NCI-H2196 (cell line): ENCODE measurements around the gene DDX60.
"Not testable (repeated sequence)": the region's sequence is repeated elsewhere in the genome, so short reads cannot be mapped to it uniquely, and the experiment has no call there.

Experiments used
- DNase-seq: peaks from one replicate; lab custom pipeline; 2025; ENCODE audit not compliant: unreplicated experiment; lab: John Stamatoyannopoulos, UW

DDX60 gene

DNA sequence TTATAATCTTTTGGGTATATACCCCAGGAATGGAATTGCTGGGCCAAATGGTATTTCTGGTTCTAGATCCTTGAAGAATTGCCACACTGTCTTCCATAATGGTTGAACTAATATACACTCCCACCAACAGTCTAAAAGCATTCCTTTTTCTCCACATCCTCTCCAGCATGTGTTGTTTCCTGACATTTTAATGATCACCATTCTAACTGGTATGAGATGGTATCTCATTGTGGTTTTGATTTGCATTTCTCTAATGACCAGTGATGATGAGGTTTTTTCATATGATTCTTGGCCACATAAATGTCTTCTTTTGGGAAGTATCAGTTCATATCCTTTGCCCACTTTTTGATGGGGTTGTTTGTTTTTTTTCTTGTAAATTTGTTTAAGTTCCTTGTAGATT is 105.0 kb downstream of the DDX60 start:
- DNase-seq: not testable (repeated sequence)

DNA sequence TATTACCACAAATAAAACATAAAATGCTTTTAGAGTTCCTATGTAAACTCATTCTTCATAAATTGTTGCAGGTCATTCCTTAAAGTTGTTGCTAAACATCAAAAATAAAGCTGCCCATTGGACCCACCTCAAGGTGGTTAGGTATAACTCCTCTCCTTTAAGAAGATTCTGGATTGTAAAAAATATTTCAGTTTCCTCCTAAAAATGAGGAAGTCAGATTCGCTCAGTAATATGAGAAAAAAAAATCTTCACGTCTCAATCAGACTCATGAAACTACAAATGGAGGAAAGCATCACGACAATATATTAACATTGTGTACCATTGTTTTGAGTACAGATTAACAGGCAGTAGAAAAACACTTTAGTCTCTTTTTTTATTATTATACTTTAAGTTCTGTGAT is 105.9 kb downstream of the DDX60 start:
- DNase-seq: no peak

DNA sequence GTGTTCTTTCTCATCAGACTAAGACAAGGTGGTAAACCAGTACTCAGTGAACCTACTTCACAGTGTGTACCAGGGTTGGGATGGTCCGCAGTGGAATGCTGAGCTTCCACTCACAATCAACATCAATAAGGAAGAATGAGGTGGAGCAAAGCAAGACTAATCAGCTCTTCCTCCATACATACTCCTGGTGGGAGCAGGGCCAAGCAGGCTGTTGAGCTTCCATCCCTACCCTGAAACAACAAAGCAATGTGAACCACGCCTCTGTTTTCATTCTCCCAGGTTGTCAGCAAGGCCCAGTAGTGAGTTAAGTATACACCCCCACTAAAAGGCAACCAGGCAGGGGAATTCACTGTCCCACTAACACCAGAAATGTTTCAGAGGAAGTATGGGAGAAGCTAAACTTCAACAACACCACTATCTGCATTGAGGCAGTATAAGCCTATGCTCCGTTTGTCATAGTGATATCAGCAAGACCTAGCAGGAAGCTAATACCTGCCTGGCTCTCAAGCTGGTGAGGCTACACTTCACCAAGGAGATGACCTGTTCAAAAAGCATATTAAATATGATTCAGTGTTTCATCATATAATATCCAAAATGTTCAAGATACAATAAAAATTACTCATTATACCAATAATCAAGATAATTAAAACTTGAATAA is 109.5 kb downstream of the DDX60 start:
- DNase-seq: no peak

DNA sequence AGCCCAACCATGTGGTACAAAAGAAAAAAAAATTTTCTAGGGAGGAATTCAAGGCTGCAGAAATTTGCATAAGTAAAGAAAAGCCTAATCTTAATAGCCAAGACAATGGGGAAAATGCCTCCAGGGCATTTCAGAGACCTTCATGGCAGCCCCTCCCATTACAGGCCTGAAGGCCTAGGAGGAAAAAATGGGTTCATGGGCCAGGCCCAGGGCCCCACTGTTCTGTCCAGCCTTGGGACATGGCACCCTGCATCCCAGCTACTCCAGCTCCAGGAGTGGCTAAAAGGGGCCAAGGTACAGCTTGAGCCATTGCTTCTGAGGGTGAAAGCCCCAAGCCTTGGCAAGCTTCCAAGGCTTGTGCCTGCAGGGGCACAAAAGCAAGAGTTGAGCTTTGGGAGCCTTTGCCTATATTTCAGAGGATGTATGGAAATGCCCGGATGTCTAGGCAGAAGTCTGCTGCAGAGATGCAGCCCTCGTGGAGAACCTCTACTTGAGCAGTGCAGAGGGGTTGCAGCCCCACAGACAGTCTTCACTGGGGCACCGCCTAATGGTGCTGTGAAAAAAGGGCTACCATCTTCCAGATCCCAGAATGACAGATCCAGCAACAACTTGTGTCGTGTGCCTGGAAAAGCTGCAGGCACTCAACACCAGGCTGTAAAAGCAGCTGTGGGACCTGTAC is 115.2 kb downstream of the DDX60 start:
- no peak for DNase-seq

DNA sequence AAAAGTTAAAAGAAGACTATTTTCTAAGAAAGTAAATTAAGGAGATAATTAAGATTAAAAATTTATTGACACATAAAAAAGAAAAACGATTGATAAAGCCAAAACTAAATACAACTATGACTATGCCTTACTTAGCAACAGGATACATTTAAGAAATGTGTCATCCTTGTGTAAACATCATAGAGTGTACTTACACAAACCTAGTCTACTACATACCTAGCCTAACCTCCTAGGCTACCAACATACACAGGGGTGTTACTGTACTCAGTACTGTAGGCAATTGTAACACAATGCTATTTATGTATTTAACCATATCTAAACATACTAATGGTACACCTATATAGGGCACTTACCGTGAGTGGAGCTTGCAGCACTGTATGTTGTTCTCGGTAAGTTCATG is 117.9 kb downstream of the DDX60 start:
- DNase-seq: no peak

DNA sequence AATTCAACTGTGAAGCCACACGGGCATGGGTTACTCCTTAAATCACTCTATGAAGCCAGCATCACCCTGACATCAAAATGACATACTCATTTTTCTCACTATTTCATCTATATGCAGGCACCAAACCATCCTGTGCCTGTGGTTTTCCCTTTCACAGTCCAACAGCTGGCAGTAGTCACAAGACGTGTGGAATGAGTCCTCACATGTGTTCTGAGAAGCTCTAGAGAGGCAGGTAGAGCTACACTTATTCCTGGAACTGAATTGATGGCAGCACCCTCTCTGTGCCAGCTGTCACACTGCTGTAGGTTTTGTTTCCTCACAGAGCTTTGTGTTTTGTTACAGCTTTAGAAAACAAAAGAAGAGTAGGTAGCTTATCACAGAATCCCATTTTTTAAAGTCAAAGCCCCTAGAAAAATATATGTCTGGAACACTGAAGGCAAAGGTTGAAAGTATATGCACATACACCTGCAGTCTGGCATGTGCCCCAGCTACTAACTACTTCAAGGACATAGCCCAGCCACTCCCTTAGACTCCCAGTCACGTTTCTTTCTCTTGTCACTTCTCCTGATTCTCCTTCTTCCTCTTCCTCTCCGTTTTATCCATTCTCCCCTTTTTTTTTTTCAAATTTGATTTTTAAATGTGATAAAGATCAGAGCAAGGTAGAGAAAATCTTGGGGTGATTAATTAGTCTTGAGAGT is 119.1 kb downstream of the DDX60 start:
- DNase-seq: no peak

DNA sequence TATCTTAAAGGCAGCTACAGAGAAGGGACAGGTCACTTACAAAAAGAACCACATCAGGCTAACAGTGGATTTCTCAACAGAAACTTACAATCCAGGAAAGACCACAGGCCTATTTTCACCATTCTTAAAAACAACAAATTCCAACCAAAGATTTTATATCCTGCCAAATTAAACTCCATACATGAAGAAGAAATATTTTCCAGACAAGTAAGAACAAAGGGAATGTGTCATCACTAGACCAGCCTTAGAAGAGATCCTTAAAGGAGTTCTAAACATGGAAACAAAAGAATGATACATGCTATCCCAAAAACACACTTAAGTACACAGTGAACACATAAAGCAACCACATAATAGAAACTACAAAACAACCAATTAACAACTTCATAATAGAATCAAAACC is 120.6 kb downstream of the DDX60 start:
- DNase-seq: no peak

DNA sequence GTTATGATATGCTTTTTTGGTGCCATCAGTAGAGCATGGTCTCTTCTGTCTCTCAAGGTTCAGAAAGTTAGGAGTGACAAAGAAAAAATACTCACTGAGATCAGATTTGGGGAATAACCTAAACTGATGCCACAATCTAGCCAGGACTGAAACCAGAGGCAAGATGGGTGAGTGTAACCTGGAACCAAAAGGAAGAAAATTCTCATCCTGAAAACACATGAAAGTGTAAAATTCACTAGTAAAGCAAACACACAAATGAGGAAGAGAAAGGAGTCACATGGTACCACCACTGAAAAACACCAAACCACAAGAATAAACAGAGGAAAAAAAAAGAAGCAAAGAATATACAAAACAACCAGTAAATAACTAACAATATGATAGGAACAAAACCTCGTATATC is 129.8 kb downstream of the DDX60 start:
- no peak for DNase-seq

DNA sequence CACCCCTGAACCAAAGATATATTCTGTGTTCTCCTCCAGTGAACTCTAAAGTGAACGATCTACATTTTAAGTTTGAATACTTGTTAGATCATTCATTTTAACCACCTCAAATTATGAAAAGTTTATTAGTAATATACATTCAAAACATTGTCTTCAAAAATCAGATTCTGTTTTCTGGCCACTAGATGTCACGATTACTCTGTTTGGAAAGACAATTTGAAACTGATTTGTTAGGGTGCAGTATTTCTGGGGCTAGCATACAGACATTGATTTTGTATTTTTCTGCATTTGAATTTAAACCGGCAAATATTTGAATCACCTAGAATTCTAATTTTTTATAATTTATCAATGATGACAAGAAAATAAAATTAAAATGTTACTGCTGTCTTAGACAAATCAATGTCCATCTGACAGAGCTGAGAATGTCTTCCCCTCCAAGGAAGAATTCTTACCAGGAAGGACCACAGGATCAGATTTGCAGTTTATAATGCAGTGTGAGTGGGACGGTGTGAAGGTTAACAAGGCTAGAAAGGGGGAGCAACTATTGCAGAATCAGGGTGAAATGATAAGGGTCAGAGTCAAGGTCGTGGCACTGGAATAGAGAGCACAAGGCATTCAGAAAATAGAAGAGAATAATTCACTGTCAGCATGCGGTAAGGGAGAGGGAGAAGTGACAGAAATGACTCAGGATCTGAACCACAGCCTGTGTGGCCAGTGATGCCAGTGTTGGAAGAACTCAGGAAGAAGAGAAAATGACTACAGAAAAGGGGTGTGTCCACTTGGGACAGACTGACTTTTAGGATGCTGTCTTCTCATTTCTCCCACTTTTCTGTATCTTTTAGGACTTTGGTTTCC is 134.6 kb downstream of the DDX60 start:
- peak; percentile 16 for DNase-seq

DNA sequence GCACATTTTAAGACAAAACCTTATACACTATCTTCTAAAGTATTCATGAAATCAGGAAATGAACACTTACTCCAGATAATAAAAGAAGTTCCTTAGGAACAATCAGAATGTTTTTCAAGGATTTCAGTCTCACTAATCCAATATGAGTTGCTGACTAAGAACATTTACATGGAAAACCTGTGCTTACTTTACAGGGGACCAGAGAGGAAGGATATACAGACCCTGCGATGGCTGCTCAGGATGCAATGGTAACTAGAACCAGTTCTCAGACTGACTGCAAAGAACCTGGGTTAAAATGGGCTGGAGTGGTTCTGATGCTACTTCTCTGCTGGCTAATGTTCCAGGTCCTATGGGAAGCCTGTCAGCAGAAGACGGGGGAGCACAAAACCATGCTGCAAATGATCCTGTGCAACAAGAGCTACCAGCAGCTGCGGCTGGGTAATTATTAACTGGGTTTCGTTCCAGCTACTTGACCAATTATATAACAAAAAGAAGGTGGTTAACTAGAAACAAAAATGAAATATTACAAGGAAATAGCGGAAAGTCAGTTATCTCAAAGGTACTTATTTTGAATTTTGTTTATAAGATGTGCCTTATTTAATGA is 140.9 kb downstream of the DDX60 start:
- no peak for DNase-seq

DNA sequence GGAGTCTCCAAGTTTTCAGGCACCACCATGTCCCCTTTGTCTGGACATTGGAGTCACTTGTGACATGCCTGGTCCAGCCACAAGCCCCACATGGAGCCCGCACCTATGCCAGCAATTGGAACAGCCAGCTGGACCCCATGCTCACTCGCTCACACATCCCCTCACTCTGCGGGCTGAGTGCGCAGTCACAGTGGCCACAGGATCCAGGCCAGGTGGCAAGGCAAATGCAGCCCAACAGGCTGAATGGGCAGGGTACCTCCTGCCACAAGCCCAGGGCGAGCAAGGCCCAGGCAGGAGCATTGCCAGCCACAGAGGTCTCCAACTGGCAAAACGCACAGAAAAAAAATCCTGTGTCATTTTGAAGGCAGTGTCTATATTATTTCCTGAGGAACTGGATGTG is 144.2 kb downstream of the DDX60 start:
- no peak for DNase-seq

DNA sequence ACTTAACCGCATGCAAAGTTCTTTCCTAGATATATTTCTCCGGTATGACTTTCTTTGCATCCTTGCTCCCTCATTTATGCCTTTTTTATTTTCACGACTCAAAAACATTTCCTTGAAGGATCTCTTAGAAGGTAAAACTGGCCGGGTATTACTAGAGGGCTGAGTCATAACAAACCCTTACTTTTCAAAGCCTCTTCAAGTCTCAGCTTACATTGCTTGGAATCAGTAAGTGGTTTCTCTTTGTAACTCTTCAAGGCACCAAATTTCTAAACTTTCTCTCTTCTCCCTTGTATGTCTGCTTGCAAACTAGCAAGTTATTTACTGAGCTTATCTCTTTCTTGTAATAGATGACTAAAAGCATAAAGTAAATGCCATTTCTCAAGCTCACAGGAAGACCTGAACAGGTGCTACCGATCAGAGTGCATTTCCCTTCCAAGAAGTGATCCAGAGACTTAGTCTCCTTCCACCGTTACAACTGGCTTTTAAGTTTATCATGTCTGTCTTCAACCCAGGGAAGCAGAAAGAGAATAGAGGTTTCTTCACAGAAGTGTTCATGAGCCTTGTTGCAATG is 150.8 kb downstream of the DDX60 start:
- DNase-seq: no peak
